Fibroblast of mammary gland (primary cell): Measurements from ENCODE around the gene ANAPC4.
A peak's percentile ranks its signal among the peaks of the same experiment; 100 is the strongest.

Source experiments
- DNase-seq: peaks from one replicate; pipeline ENCODE4 v3.0.0-alpha.2; 2010; ENCODE audit warnings: low read depth
- H3K4me3 ChIP-seq: 2 replicates; pipeline ENCODE4 v1.5.1; 2011; ENCODE audit warnings: low read depth, mild to moderate bottlenecking, low read length, moderate library complexity; ENCODE audit not compliant: control insufficient read depth
- CTCF ChIP-seq: conservative IDR thresholded peaks from 2 replicates; pipeline ENCODE4 v1.5.1; 2011; ENCODE audit warnings: low read depth, low read length, inconsistent platforms; ENCODE audit not compliant: control insufficient read depth, insufficient read depth

ANAPC4 gene

GRCh38 chr4:25403699-25404098, 26.6 kb downstream of the ANAPC4 start:
- no peak for TF ChIP-seq CTCF
- H3K4me3 ChIP-seq: no peak overlapping the region
- no peak for DNase-seq

- H3K4me3 ChIP-seq: no peak overlapping the region
- no peak for TF ChIP-seq CTCF
- DNase-seq: no peak
Measured at GRCh38 chr4:25405453-25405852, 28.4 kb downstream of the ANAPC4 start.

- TF ChIP-seq CTCF: no peak
- DNase-seq: peak; percentile 56
Measured at GRCh38 chr4:25406081-25406692, 29.1 kb downstream of the ANAPC4 start.

GRCh38 chr4:25410820-25411529, 33.9 kb downstream of the ANAPC4 start:
- no peak for DNase-seq
- TF ChIP-seq CTCF: no peak
- H3K4me3 ChIP-seq: no peak overlapping the region

More at GRCh38 chr4:25406081-25406692, 29.1 kb downstream of the ANAPC4 start:
- no peak overlapping the region for H3K4me3 ChIP-seq

- DNase-seq: no peak
Measured at GRCh38 chr4:25413261-25413660, 36.2 kb downstream of the ANAPC4 start.

GRCh38 chr4:25417014-25417413, 40.0 kb downstream of the ANAPC4 start:
- no peak overlapping the region for H3K4me3 ChIP-seq
- no peak for DNase-seq
- no peak for TF ChIP-seq CTCF

More at GRCh38 chr4:25413261-25413660, 36.2 kb downstream of the ANAPC4 start:
- H3K4me3 ChIP-seq: no peak overlapping the region
- no peak for TF ChIP-seq CTCF
